SK-N-SH (cell line): ENCODE measurements around the gene AAMP.

Experiments
- EP300 ChIP-seq, 2 experiments: IDR thresholded peaks; 2 replicates each; pipeline versions ENCODE4 v1.4.0 to v1.6.1; 2012; ENCODE audit warnings: borderline replicate concordance in 1 of 2, low read depth in 1 of 2, low read length in 1 of 2
- EZH2phosphoT487 ChIP-seq: fragments of 200-600 bp; sonication (generic); IDR thresholded peaks from 2 replicates; pipeline ENCODE4 v1.6.1; 2017; ENCODE audit warnings: low read depth, mixed run types, mild to moderate bottlenecking, antibody characterized with exemption, moderate library complexity, borderline replicate concordance
- FOSL2 ChIP-seq: IDR thresholded peaks from 2 replicates; pipeline ENCODE4 v1.4.0; 2012; ENCODE audit warnings: low read depth, mild to moderate bottlenecking, moderate library complexity, borderline replicate concordance
- GATA2 ChIP-seq: sonication (generic); formaldehyde crosslinking; IDR thresholded peaks from 2 replicates; pipeline ENCODE4 v1.5.0; 2020; ENCODE audit warnings: mild to moderate bottlenecking, missing genetic modification reagents
- MEF2A ChIP-seq: IDR thresholded peaks from 2 replicates; pipeline ENCODE4 v1.4.0; 2012; ENCODE audit warnings: low read depth, borderline replicate concordance
- POLR2AphosphoS5 ChIP-seq: IDR thresholded peaks from 2 replicates; pipeline ENCODE4 v1.6.1; 2012; ENCODE audit warnings: low read depth, low read length
- RXRA ChIP-seq: IDR thresholded peaks from 2 replicates; pipeline ENCODE4 v1.4.0; 2012; ENCODE audit warnings: low read depth, mild to moderate bottlenecking, borderline replicate concordance
- YY1 ChIP-seq: IDR thresholded peaks from 2 replicates; pipeline ENCODE4 v1.4.0; 2012; ENCODE audit warnings: low read depth, mild to moderate bottlenecking
- TF ChIP-seq, protein P1 (sequence below): fragments of 200-600 bp; sonication (generic); IDR thresholded peaks from 2 replicates; pipeline ENCODE4 v1.6.1; 2017; ENCODE audit warnings: antibody characterized with exemption, mild to moderate bottlenecking, moderate library complexity
- TF ChIP-seq, protein P2 (sequence below): IDR thresholded peaks from 2 replicates; pipeline ENCODE4; 2012

DNA sequence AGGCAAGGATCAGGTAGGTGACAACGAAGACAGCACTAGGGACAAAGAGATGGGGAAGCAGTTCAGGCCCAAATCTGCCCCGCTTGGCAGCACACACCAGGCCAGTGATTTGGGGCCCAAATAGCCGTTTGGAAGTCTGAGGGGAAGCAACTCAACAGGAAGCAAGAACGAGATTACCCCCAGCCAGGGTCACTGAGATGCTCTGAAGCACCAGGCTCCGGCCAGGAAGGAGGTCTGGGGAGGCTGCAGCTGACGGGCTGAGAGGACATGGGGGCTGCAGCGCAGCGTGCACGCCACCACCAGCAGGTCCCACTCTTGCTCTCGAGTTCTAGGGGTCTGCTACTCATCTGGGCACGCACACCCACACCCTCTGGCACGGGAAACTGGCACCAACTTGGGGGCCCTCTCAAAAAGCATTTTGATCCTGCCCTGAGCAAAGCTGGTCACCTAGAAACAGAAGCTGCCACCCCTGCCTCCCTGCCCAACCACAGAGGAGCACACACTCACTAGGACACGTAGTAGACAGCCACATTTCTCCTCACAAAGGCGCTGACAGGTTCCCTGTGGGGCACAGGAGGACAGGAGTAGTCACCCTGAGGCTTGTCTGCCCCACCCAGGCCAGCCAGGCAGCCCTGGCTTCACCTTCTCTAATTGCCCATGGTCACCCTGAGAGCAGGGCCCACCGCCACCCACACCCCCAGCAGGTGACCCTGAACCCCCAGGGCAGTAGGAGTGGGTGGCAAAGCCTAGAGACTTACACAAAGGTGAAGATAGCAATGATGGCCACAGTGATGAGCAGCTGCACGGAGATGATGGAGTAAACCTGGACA is 8.8 kb upstream of the AAMP start:
- TF ChIP-seq, protein P1, sequence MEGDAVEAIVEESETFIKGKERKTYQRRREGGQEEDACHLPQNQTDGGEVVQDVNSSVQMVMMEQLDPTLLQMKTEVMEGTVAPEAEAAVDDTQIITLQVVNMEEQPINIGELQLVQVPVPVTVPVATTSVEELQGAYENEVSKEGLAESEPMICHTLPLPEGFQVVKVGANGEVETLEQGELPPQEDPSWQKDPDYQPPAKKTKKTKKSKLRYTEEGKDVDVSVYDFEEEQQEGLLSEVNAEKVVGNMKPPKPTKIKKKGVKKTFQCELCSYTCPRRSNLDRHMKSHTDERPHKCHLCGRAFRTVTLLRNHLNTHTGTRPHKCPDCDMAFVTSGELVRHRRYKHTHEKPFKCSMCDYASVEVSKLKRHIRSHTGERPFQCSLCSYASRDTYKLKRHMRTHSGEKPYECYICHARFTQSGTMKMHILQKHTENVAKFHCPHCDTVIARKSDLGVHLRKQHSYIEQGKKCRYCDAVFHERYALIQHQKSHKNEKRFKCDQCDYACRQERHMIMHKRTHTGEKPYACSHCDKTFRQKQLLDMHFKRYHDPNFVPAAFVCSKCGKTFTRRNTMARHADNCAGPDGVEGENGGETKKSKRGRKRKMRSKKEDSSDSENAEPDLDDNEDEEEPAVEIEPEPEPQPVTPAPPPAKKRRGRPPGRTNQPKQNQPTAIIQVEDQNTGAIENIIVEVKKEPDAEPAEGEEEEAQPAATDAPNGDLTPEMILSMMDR: no peak
- TF ChIP-seq EZH2phosphoT487 (no peak), GATA2 (CRISPR knock-in tag) (no peak), MEF2A (no peak), POLR2AphosphoS5 (no peak), YY1 (no peak), EP300 (IDR thresholded peaks at IDR 0.05; ENCODE audit: borderline replicate concordance in 1 of 2, low read depth in 1 of 2, low read length in 1 of 2) (no peak), FOSL2 (no peak), RXRA (no peak)
- TF ChIP-seq, protein P2, sequence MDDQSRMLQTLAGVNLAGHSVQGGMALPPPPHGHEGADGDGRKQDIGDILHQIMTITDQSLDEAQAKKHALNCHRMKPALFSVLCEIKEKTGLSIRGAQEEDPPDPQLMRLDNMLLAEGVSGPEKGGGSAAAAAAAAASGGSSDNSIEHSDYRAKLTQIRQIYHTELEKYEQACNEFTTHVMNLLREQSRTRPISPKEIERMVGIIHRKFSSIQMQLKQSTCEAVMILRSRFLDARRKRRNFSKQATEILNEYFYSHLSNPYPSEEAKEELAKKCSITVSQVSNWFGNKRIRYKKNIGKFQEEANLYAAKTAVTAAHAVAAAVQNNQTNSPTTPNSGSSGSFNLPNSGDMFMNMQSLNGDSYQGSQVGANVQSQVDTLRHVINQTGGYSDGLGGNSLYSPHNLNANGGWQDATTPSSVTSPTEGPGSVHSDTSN: no peak
